ENCODE measurements around the gene MCM3AP.
A peak's percentile ranks its signal among the peaks of the same experiment; 100 is the strongest.

The MCM3AP gene

DNA sequence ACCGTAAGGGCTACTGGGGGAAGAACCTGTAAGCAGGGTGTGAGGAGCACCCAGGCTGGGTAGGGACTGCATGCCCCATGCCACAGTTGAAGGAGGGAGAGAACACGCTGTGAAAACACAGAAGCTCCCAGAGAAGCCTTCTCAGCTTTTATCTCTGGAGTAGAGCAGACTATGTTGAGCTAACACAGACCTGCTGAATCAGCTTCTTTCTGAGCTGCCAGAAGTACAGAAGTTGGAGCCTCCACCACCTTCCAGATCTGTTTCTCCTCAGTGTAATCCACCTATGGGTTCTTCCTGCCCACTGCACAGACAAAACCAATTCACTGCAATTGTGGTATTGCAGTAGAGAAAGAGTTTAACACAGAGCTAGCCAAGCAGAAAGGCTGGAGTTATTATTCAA, 6.2 kb upstream of the MCM3AP start:
- TF ChIP-seq, protein P1, sequence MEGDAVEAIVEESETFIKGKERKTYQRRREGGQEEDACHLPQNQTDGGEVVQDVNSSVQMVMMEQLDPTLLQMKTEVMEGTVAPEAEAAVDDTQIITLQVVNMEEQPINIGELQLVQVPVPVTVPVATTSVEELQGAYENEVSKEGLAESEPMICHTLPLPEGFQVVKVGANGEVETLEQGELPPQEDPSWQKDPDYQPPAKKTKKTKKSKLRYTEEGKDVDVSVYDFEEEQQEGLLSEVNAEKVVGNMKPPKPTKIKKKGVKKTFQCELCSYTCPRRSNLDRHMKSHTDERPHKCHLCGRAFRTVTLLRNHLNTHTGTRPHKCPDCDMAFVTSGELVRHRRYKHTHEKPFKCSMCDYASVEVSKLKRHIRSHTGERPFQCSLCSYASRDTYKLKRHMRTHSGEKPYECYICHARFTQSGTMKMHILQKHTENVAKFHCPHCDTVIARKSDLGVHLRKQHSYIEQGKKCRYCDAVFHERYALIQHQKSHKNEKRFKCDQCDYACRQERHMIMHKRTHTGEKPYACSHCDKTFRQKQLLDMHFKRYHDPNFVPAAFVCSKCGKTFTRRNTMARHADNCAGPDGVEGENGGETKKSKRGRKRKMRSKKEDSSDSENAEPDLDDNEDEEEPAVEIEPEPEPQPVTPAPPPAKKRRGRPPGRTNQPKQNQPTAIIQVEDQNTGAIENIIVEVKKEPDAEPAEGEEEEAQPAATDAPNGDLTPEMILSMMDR (IDR thresholded peaks at IDR 0.05; ENCODE audit: borderline replicate concordance, control extremely low read depth, extremely low read depth, insufficient read depth, missing control alignments) = no peak
- DNase-seq (ENCODE audit: low spot score) = no peak
- in situ Hi-C loops (cut with MboI; ENCODE audit: low sequenced_read_pairs, unreplicated experiment) = no loop called here

GRCh38 chr21:46289655-46290179, 4.3 kb upstream of the MCM3AP start:
- DNase-seq (ENCODE audit: low spot score) = no peak
- TF ChIP-seq, protein P1 (IDR thresholded peaks at IDR 0.05; ENCODE audit: borderline replicate concordance, control extremely low read depth, extremely low read depth, insufficient read depth, missing control alignments) = no peak
- in situ Hi-C loops (cut with MboI; ENCODE audit: low sequenced_read_pairs, unreplicated experiment) = no loop called here

DNA sequence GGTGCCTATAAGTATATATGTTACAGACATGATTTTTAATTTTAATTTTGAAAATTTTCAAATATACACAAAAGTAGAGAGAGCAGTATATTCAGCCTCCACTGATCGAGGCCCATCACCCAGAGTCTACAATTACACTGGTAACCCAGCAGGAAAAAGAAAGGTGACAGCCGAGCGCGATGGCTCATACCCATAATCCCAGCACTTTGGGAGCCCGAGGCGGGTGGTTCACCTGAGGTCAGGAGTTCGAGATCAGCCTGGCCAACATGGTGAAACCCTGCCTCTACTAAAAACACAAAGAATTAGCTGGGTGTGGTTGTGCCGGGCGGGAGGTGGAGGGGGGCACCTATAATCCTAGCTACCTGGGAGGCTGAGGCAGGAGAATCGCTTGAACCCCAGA, 2.1 kb upstream of the MCM3AP start:
- in situ Hi-C loops (cut with MboI; ENCODE audit: low sequenced_read_pairs, unreplicated experiment) = no loop called here
- DNase-seq (ENCODE audit: low spot score) = no peak
- TF ChIP-seq, protein P1 (IDR thresholded peaks at IDR 0.05; ENCODE audit: borderline replicate concordance, control extremely low read depth, extremely low read depth, insufficient read depth, missing control alignments) = no peak

DNA sequence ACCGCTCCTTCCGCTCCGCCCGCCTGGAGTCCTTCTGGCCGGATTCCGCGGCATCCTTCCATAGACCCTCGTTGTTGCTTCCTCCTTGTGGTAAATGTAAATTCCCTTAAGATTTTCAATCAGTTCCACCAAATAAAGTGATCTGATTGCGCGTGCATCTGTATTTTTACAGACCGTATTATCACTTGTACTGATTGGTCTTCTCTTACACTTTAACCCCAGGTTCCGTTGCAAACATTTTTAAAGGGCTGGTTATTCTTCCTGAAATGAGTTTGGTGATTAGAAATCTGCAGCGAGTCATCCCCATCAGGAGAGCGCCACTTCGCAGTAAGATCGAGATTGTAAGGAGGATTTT, 1.2 kb upstream of the MCM3AP start:
- in situ Hi-C loops (cut with MboI; ENCODE audit: low sequenced_read_pairs, unreplicated experiment) = no loop called here
- TF ChIP-seq, protein P1 (IDR thresholded peaks at IDR 0.05; ENCODE audit: borderline replicate concordance, control extremely low read depth, extremely low read depth, insufficient read depth, missing control alignments) = no peak
- no peak for DNase-seq (ENCODE audit: low spot score)

- in situ Hi-C loops (cut with MboI; ENCODE audit: low sequenced_read_pairs, unreplicated experiment) = no loop called here
- peak; percentile 98 for DNase-seq (ENCODE audit: low spot score)
- TF ChIP-seq, protein P1 (IDR thresholded peaks at IDR 0.05; ENCODE audit: borderline replicate concordance, control extremely low read depth, extremely low read depth, insufficient read depth, missing control alignments) = peak; percentile 28
Measured at GRCh38 chr21:46285761-46286647, 593 bp upstream of the MCM3AP start, which contains the start of gene YBEY. Gene YBEY, plus strand, starts transcription at chr21:46286342. Its CDS starts 572 bp downstream, at chr21:46286914.

DNA sequence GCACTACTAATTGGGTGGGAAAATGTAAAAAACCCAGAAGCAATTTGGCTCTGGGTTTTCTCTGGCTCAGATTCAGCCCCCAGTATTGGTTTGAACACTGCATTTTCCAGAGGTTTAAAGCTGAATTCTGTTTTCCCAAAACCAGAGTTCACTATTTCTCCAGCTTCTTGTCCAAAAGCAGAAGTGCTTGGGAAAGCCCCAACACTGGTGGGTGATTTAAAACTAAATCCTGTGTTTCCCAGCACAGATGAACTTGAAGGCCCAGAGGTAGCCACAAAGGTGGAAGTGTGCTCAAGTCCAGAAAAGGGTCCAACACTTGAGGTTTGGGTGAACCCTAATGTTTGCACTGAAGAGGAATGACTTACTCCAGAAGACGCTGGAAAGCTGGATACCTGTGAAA, 678 bp downstream of the MCM3AP start:
- in situ Hi-C loops (cut with MboI; ENCODE audit: low sequenced_read_pairs, unreplicated experiment) = no loop called here
- DNase-seq (ENCODE audit: low spot score) = no peak
- TF ChIP-seq, protein P1 (IDR thresholded peaks at IDR 0.05; ENCODE audit: borderline replicate concordance, control extremely low read depth, extremely low read depth, insufficient read depth, missing control alignments) = no peak

Measured in GM13976 (cell line).